GM13976 (cell line): Measurements from ENCODE around the gene EIF4E1B.

Experiments used
- DNase-seq: peaks from one replicate; pipeline ENCODE4 v3.0.0; 2012; ENCODE audit warnings: low spot score
- in situ Hi-C: fragments of 300-500 bp; cut with MboI; formaldehyde crosslinking; loops from one replicate; pipeline ENCODE4 v1.12.0; 2022; ENCODE audit warnings: low sequenced_read_pairs, mixed read lengths, inconsistent platforms; ENCODE audit not compliant: unreplicated experiment
- TF ChIP-seq, protein P1 (sequence below): IDR thresholded peaks from 2 replicates; pipeline ENCODE4 v1.5.1; 2012; ENCODE audit warnings: borderline replicate concordance, mild to moderate bottlenecking; ENCODE audit not compliant: insufficient read depth; ENCODE audit errors: extremely low read depth, missing control alignments, control extremely low read depth

Gene EIF4E1B

DNA sequence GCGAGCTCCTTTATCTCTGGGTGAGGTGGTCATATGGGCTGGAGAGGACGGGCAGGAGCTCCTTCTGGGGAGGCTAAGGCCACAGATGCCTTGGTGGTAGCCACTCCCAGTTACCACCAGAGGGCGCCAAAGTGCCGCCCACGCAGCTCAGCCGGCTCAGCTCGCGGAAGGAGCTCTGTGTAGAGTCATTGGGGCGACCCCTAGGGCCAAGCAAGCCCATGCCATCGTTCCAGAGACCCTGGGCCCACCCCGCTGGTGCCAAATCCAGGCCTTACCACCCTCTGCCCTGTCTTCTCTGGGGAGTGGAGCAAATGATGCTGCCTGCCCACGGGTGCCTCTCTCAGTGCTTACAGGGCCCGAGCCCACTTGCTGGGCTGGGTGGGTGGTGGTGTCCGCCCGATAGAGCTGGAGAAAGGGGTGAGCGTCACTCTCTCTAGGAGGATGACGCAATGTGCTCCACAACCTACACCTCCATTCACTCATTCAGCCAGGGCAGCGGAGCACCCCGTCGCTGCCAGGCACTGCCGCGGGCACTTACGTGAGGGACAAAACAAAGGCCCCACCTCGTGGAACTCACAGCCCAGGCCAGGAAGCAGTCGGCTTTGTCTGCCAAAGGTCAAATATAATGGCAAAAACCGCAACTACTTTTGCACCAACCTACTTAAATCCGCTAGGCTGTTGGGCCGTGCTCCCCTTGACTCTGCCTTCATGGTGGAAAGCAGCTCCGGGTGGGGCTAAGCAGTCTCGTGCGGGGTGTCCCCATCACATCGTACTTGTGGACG is 30.6 kb downstream of the EIF4E1B start:
- peak; percentile 96 for DNase-seq
- TF ChIP-seq, protein P1, sequence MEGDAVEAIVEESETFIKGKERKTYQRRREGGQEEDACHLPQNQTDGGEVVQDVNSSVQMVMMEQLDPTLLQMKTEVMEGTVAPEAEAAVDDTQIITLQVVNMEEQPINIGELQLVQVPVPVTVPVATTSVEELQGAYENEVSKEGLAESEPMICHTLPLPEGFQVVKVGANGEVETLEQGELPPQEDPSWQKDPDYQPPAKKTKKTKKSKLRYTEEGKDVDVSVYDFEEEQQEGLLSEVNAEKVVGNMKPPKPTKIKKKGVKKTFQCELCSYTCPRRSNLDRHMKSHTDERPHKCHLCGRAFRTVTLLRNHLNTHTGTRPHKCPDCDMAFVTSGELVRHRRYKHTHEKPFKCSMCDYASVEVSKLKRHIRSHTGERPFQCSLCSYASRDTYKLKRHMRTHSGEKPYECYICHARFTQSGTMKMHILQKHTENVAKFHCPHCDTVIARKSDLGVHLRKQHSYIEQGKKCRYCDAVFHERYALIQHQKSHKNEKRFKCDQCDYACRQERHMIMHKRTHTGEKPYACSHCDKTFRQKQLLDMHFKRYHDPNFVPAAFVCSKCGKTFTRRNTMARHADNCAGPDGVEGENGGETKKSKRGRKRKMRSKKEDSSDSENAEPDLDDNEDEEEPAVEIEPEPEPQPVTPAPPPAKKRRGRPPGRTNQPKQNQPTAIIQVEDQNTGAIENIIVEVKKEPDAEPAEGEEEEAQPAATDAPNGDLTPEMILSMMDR, result peak; percentile 96
- in situ Hi-C loops, result loop anchor here (10.0 to 25.0 kb wide), 2 partner anchors 301 to 454 kb away; no protein-coding TSS in a partner anchor

DNA sequence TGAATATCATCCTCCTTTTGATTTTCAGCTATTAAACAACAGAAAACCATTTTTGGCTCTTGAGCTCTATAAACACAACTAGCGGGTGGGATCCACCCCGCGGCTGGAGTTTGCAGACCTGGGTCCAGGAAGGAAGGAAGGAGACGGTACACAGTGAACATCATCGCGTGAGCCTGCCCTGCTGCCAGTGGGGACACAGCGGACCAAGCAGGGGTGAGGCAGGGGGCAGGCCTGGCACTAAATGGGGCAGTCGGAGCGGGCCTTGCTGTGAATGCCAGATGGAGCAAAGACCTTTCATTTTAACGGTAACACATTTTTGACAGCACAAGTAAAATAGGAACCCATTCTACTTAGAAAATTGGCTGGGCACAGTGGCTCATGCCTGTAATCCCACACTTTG is 31.2 kb downstream of the EIF4E1B start:
- no peak for DNase-seq
- in situ Hi-C loops, result loop anchor here (10.0 to 25.0 kb wide), 2 partner anchors 301 to 453 kb away; no protein-coding TSS in a partner anchor
- TF ChIP-seq, protein P1, result no peak

DNA sequence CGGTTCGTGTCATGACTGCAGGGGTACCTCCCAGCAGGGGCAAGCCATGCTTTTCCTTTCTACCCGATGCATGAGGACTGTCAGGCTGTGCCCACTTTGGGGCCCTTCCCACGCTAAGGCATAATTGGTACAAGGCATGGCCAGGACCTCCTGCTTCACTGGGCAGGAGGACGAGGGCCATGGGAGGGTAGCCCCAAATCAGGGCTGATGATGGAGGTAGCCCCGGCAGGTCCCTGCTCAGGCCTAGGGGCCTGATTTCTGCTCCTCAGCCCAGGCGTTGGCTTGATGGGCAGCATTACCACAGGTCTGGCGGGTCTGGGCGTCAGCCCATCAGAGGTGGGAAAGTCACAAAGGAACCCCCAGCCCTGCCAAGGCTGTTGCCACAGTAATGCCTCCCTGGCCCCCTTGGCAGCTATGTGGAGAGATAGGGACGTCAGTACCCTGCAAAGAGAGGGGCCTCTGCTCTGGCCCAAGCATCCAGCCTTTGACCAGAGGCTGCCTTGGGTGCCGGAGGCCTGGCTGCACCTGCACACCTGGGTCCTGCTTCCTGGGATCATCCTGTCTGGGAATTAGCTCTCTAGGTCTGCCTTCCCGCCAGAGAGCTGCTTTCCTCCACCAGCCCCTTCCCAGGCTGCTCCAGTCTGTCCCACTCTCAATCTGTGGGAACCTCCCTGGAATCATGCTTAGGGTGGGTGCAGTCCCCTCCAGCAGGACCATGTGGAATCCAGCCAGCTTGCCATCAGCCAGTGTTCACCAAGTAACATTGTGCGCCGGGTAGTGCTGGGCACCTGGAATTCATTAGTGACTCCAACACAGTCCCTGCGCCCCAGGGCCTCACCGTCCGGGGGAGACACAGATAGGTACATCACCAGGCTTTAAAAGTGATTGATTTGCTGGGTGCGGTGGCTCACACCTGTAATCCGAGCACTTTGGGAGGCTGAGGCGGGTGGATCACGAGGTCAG is 32.2 kb downstream of the EIF4E1B start:
- no peak for DNase-seq
- in situ Hi-C loops, result loop anchor here (10.0 to 25.0 kb wide), 2 partner anchors 300 to 452 kb away; no protein-coding TSS in a partner anchor
- TF ChIP-seq, protein P1, result no peak

DNA sequence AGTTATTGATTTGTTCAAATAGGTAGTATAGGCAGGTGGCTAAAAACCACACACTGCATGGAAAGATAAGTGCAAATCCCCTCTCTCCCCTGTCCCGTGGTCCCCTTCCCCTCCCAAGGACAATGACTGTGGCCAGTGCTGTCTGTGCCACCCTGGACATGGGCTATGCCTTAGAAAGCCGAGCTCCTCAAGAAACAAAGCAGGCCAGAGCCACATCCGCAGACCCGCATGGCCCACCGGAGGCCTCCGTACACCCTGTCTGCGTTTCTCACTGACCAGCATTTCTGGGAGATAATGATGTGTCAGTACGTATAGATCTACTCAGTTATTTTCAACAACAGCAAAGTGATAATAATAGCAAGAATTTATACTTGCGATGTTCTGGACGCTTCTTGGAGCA is 33.1 kb downstream of the EIF4E1B start:
- TF ChIP-seq, protein P1, result no peak
- in situ Hi-C loops, result loop anchor here (10.0 to 25.0 kb wide), 2 partner anchors 299 to 451 kb away; no protein-coding TSS in a partner anchor

DNA sequence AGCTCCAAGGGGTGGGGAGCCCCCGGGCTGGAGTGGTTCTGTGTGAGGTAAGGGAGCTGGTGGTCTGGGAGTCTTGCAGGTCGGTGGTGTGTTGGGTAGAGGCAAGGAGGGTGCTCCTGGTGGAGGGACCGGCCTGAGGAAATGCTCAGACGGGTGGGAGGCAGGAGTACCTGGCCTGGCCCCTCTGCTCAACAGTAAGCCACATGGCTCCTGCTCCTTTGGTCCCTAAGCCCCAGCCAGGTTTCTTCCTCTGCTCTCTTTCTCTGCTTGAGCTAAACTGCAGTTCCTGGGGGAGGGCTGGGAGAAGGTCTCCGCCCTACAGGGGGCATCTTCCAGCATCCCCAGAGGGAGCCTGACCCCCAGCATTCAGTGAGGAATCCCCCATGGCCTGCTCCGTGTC is 34.0 kb downstream of the EIF4E1B start:
- in situ Hi-C loops, result loop anchor here (10.0 to 25.0 kb wide), 2 partner anchors 298 to 450 kb away; no protein-coding TSS in a partner anchor

More for the DNA sequence above, 33.1 kb downstream of the EIF4E1B start:
- no peak for DNase-seq

More for the DNA sequence above, 34.0 kb downstream of the EIF4E1B start:
- DNase-seq, result no peak
- TF ChIP-seq, protein P1, result no peak
